Stimulated activated CD4-positive, alpha-beta T cell treated with anti-CD3 and anti-CD28 coated beads, TNF-alpha, amount 100 ng/mL, for 1 hour (primary cell): ENCODE measurements around the gene ZSCAN22.

ENCODE experiments used
- DNase-seq, 3 donors: peaks; one replicate each; pipeline ENCODE4 v3.0.0-alpha.2; 2020; ENCODE audit warnings: low read depth in 3 of 3, low spot score in 1 of 3

ZSCAN22 gene

GRCh38 chr19:58350871-58351557 lies 24.2 kb downstream of the ZSCAN22 start:
- DNase-seq, result no peak

GRCh38 chr19:58351558-58351878 lies 24.7 kb downstream of the ZSCAN22 start:
- no peak for DNase-seq

- no peak for DNase-seq
Observed at GRCh38 chr19:58351990-58352755, 25.4 kb downstream of the ZSCAN22 start.

GRCh38 chr19:58352760-58353671 lies 26.2 kb downstream of the ZSCAN22 start, which contains the start of gene A1BG:
TSS of gene A1BG (minus strand) at chr19:58353492. CDS start at chr19:58353437, 55 bp downstream.
- DNase-seq, result no peak

GRCh38 chr19:58353717-58354477 lies 27.1 kb downstream of the ZSCAN22 start:
- no peak for DNase-seq

GRCh38 chr19:58354478-58355030 lies 27.8 kb downstream of the ZSCAN22 start:
- DNase-seq, result no peak

- DNase-seq, result no peak
Observed at GRCh38 chr19:58355215-58355796, 28.5 kb downstream of the ZSCAN22 start.

- DNase-seq, result peak in 1 of 3 donors; percentile 14
Observed at GRCh38 chr19:58355908-58356765, 29.3 kb downstream of the ZSCAN22 start.

- DNase-seq, result no peak
Observed at GRCh38 chr19:58356766-58357480, 30.1 kb downstream of the ZSCAN22 start.

GRCh38 chr19:58357481-58358145 lies 30.8 kb downstream of the ZSCAN22 start:
- DNase-seq, result no peak

GRCh38 chr19:58361900-58362271 lies 35.1 kb downstream of the ZSCAN22 start:
- DNase-seq, result no peak

GRCh38 chr19:58362272-58362994 lies 35.6 kb downstream of the ZSCAN22 start, which contains the start of gene ZNF497:
TSS of gene ZNF497 (minus strand) at chr19:58362751. CDS start at chr19:58357635, 5,116 bp downstream.
- DNase-seq, result peak; percentile 93 to 94 (median 93)

- no peak for DNase-seq
Observed at GRCh38 chr19:58364146-58364545, 37.4 kb downstream of the ZSCAN22 start.

- no peak for DNase-seq
Observed at GRCh38 chr19:58366585-58367430, 40.0 kb downstream of the ZSCAN22 start.

GRCh38 chr19:58367698-58368454 lies 41.1 kb downstream of the ZSCAN22 start:
- DNase-seq, result no peak
